ENCODE data around the gene UPK1B.

DNA sequence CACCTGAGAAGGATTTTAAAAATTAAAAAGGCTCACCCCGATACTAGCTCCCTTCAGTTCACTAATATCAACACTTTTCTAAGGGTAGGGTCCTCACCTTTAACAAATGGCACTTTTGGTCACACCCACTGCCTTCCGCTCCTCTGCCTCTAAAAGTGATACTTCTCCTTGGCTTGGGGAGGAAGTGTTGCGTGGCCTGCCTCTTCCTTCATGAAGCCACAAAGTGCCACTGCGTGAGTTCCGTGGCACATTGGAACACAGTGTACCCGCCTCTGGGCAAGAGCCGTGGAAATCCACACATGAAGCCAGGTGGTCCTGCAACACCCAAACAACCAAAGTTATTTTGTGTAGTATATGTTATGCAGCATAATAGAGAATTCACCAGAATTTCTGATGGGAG is 63.4 kb downstream of the UPK1B start:
- TF ChIP-seq, protein P1, sequence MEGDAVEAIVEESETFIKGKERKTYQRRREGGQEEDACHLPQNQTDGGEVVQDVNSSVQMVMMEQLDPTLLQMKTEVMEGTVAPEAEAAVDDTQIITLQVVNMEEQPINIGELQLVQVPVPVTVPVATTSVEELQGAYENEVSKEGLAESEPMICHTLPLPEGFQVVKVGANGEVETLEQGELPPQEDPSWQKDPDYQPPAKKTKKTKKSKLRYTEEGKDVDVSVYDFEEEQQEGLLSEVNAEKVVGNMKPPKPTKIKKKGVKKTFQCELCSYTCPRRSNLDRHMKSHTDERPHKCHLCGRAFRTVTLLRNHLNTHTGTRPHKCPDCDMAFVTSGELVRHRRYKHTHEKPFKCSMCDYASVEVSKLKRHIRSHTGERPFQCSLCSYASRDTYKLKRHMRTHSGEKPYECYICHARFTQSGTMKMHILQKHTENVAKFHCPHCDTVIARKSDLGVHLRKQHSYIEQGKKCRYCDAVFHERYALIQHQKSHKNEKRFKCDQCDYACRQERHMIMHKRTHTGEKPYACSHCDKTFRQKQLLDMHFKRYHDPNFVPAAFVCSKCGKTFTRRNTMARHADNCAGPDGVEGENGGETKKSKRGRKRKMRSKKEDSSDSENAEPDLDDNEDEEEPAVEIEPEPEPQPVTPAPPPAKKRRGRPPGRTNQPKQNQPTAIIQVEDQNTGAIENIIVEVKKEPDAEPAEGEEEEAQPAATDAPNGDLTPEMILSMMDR (tag by site-specific recombination; IDR thresholded peaks at IDR 0.05) = no peak
- TF ChIP-seq ZNF391 (tag by site-specific recombination; IDR thresholded peaks at IDR 0.05; ENCODE audit: borderline replicate concordance, low read depth) (no peak), ZBTB21 (tag by site-specific recombination; IDR thresholded peaks at IDR 0.05) (no peak), GFI1B (tag by site-specific recombination; IDR thresholded peaks at IDR 0.05) (no peak), BCL11A (tag by site-specific recombination; IDR thresholded peaks at IDR 0.05; ENCODE audit: low read depth) (no peak), ZBTB7A (tag by site-specific recombination; IDR thresholded peaks at IDR 0.05; ENCODE audit: low read depth) (no peak), ZNF37A (tag by site-specific recombination; IDR thresholded peaks at IDR 0.05) (no peak)
- TF ChIP-seq, protein P2, sequence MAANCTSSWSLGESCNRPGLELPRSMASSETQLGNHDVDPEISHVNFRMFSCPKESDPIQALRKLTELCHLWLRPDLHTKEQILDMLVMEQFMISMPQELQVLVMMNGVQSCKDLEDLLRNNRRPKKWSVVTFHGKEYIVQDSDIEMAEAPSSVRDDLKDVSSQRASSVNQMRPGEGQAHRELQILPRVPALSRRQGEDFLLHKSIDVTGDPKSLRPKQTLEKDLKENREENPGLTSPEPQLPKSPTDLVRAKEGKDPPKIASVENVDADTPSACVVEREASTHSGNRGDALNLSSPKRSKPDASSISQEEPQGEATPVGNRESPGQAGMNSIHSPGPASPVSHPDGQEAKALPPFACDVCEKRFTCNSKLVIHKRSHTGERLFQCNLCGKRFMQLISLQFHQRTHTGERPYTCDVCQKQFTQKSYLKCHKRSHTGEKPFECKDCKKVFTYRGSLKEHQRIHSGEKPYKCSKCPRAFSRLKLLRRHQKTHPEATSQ (tag by site-specific recombination; IDR thresholded peaks at IDR 0.05) = no peak
- TF ChIP-seq, protein P3, sequence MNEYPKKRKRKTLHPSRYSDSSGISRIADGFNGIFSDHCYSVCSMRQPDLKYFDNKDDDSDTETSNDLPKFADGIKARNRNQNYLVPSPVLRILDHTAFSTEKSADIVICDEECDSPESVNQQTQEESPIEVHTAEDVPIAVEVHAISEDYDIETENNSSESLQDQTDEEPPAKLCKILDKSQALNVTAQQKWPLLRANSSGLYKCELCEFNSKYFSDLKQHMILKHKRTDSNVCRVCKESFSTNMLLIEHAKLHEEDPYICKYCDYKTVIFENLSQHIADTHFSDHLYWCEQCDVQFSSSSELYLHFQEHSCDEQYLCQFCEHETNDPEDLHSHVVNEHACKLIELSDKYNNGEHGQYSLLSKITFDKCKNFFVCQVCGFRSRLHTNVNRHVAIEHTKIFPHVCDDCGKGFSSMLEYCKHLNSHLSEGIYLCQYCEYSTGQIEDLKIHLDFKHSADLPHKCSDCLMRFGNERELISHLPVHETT (tag by site-specific recombination; IDR thresholded peaks at IDR 0.05) = no peak
- TF ChIP-seq, protein P4, sequence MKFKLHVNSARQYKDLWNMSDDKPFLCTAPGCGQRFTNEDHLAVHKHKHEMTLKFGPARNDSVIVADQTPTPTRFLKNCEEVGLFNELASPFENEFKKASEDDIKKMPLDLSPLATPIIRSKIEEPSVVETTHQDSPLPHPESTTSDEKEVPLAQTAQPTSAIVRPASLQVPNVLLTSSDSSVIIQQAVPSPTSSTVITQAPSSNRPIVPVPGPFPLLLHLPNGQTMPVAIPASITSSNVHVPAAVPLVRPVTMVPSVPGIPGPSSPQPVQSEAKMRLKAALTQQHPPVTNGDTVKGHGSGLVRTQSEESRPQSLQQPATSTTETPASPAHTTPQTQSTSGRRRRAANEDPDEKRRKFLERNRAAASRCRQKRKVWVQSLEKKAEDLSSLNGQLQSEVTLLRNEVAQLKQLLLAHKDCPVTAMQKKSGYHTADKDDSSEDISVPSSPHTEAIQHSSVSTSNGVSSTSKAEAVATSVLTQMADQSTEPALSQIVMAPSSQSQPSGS (tag by site-specific recombination; IDR thresholded peaks at IDR 0.05; ENCODE audit: low read depth) = no peak
- TF ChIP-seq, protein P5, sequence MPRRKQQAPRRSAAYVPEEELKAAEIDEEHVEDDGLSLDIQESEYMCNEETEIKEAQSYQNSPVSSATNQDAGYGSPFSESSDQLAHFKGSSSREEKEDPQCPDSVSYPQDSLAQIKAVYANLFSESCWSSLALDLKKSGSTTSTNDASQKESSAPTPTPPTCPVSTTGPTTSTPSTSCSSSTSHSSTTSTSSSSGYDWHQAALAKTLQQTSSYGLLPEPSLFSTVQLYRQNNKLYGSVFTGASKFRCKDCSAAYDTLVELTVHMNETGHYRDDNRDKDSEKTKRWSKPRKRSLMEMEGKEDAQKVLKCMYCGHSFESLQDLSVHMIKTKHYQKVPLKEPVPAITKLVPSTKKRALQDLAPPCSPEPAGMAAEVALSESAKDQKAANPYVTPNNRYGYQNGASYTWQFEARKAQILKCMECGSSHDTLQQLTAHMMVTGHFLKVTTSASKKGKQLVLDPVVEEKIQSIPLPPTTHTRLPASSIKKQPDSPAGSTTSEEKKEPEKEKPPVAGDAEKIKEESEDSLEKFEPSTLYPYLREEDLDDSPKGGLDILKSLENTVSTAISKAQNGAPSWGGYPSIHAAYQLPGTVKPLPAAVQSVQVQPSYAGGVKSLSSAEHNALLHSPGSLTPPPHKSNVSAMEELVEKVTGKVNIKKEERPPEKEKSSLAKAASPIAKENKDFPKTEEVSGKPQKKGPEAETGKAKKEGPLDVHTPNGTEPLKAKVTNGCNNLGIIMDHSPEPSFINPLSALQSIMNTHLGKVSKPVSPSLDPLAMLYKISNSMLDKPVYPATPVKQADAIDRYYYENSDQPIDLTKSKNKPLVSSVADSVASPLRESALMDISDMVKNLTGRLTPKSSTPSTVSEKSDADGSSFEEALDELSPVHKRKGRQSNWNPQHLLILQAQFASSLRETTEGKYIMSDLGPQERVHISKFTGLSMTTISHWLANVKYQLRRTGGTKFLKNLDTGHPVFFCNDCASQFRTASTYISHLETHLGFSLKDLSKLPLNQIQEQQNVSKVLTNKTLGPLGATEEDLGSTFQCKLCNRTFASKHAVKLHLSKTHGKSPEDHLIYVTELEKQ (tag by site-specific recombination; IDR thresholded peaks at IDR 0.05; ENCODE audit: borderline replicate concordance) = no peak
- TF ChIP-seq, protein P6, sequence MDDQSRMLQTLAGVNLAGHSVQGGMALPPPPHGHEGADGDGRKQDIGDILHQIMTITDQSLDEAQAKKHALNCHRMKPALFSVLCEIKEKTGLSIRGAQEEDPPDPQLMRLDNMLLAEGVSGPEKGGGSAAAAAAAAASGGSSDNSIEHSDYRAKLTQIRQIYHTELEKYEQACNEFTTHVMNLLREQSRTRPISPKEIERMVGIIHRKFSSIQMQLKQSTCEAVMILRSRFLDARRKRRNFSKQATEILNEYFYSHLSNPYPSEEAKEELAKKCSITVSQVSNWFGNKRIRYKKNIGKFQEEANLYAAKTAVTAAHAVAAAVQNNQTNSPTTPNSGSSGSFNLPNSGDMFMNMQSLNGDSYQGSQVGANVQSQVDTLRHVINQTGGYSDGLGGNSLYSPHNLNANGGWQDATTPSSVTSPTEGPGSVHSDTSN (CRISPR knock-in tag; IDR thresholded peaks at IDR 0.05) = no peak
- TF ChIP-seq, protein P7, sequence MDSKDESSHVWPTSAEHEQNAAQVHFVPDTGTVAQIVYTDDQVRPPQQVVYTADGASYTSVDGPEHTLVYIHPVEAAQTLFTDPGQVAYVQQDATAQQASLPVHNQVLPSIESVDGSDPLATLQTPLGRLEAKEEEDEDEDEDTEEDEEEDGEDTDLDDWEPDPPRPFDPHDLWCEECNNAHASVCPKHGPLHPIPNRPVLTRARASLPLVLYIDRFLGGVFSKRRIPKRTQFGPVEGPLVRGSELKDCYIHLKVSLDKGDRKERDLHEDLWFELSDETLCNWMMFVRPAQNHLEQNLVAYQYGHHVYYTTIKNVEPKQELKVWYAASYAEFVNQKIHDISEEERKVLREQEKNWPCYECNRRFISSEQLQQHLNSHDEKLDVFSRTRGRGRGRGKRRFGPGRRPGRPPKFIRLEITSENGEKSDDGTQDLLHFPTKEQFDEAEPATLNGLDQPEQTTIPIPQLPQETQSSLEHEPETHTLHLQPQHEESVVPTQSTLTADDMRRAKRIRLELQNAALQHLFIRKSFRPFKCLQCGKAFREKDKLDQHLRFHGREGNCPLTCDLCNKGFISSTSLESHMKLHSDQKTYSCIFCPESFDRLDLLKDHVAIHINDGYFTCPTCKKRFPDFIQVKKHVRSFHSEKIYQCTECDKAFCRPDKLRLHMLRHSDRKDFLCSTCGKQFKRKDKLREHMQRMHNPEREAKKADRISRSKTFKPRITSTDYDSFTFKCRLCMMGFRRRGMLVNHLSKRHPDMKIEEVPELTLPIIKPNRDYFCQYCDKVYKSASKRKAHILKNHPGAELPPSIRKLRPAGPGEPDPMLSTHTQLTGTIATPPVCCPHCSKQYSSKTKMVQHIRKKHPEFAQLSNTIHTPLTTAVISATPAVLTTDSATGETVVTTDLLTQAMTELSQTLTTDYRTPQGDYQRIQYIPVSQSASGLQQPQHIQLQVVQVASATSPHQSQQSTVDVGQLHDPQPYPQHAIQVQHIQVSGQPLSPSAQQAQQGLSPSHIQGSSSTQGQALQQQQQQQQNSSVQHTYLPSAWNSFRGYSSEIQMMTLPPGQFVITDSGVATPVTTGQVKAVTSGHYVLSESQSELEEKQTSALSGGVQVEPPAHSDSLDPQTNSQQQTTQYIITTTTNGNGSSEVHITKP (tag by site-specific recombination; IDR thresholded peaks at IDR 0.05) = no peak
- TF ChIP-seq, protein P8, sequence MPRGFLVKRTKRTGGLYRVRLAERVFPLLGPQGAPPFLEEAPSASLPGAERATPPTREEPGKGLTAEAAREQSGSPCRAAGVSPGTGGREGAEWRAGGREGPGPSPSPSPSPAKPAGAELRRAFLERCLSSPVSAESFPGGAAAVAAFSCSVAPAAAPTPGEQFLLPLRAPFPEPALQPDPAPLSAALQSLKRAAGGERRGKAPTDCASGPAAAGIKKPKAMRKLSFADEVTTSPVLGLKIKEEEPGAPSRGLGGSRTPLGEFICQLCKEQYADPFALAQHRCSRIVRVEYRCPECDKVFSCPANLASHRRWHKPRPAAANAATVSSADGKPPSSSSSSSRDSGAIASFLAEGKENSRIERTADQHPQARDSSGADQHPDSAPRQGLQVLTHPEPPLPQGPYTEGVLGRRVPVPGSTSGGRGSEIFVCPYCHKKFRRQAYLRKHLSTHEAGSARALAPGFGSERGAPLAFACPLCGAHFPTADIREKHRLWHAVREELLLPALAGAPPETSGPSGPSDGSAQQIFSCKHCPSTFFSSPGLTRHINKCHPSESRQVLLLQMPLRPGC (tag by site-specific recombination; IDR thresholded peaks at IDR 0.05) = no peak
